Stimulated activated CD4-positive, alpha-beta T cell treated with anti-CD3 and anti-CD28 coated beads, Interleukin-1b, Interleukin-23, amount 100 ng/mL, for 24 hours (primary cell): ENCODE results near the gene GREM2.

ENCODE experiments used
- DNase-seq, 4 experiments: peaks; one replicate each; pipeline ENCODE4 v3.0.0-alpha.2; 2020; ENCODE audit warnings: low read depth in 4 of 4, low spot score in 1 of 4

The GREM2 gene

GRCh38 chr1:240610636-240611035, 1.3 kb downstream of the GREM2 start:
- DNase-seq, result no peak

- no peak for DNase-seq
These were observed 2.4 kb downstream of the GREM2 start for GRCh38 chr1:240609527-240610060.

- DNase-seq, result no peak
These were observed 3.2 kb downstream of the GREM2 start for GRCh38 chr1:240608707-240609106.

- no peak for DNase-seq
These were observed 4.9 kb downstream of the GREM2 start for GRCh38 chr1:240607006-240607405.

GRCh38 chr1:240602189-240602588, 9.8 kb downstream of the GREM2 start:
- no peak for DNase-seq

- no peak for DNase-seq
These were observed 12.1 kb downstream of the GREM2 start for GRCh38 chr1:240599830-240600229.

- DNase-seq, result no peak
These were observed 12.7 kb downstream of the GREM2 start for GRCh38 chr1:240599299-240599698.

GRCh38 chr1:240598216-240599001, 13.5 kb downstream of the GREM2 start:
- DNase-seq, result no peak

GRCh38 chr1:240597153-240597745, 14.7 kb downstream of the GREM2 start:
- DNase-seq, result no peak

- no peak for DNase-seq
These were observed 16.5 kb downstream of the GREM2 start for GRCh38 chr1:240595476-240595875.

- DNase-seq, result no peak
These were observed 20.4 kb downstream of the GREM2 start for GRCh38 chr1:240591564-240591963.

GRCh38 chr1:240591078-240591477, 20.9 kb downstream of the GREM2 start:
- DNase-seq, result no peak

GRCh38 chr1:240589585-240590110, 22.3 kb downstream of the GREM2 start:
- no peak for DNase-seq

GRCh38 chr1:240586006-240586405, 25.9 kb downstream of the GREM2 start:
- DNase-seq, result no peak

- DNase-seq, result no peak
These were observed 29.0 kb downstream of the GREM2 start for GRCh38 chr1:240582953-240583352.

- no peak for DNase-seq
These were observed 32.4 kb downstream of the GREM2 start for GRCh38 chr1:240579511-240579910.

GRCh38 chr1:240577095-240577494, 34.9 kb downstream of the GREM2 start:
- no peak for DNase-seq

GRCh38 chr1:240575981-240576662, 35.8 kb downstream of the GREM2 start:
- DNase-seq, result no peak

- DNase-seq, result no peak
These were observed 39.6 kb downstream of the GREM2 start for GRCh38 chr1:240572328-240572727.

GRCh38 chr1:240571782-240572181, 40.2 kb downstream of the GREM2 start:
- no peak for DNase-seq

GRCh38 chr1:240567066-240567465, 44.9 kb downstream of the GREM2 start:
- DNase-seq, result no peak

- DNase-seq, result no peak
These were observed 49.2 kb downstream of the GREM2 start for GRCh38 chr1:240562779-240563178.
